RPMI8226 (cell line): ENCODE data around the gene TMEM151A.
"Not testable (repeated sequence)": the region's sequence is repeated elsewhere in the genome, so short reads cannot be mapped to it uniquely, and the experiment has no call there.

Experiments used
- DNase-seq: peaks from one replicate; pipeline ENCODE4 v3.0.0-alpha.2; 2015

The TMEM151A gene

GRCh38 chr11:66310803-66311440 lies 19.2 kb downstream of the TMEM151A start:
- not testable (repeated sequence) for DNase-seq

GRCh38 chr11:66311470-66311964 lies 19.8 kb downstream of the TMEM151A start:
- no peak for DNase-seq

DNA sequence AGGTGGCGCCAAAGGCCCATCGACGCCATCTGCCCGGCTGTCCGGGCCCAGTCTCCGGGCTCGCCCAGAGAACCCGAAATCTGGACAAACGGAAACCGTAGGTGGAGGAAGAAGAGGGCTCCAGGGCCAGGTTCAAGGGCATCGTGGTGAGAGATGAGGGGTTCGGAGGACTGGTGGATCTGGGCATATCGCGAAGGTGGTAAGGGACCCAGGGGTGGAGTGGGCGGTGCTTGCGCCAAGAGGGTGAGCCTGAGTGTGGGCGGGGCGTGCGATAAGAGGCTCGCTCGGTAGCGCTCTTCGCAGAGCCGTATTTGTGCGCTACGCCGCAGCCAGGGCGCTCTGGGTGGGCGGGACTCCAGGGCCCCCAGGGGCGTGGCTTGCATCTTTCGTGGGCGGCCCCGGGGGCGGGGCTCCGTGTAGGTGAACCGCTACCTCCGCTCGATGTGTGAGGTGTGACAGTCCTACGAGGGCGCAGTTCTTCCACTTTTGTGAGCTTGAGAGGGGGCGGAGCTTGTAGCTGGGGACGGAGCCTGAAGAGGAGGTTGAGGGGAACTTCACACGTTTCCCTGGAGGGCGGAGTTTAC lies 20.4 kb downstream of the TMEM151A start:
- DNase-seq: peak; percentile 92

- peak; percentile 100 for DNase-seq
Observed at GRCh38 chr11:66312549-66313320, 21.0 kb downstream of the TMEM151A start.

- no peak for DNase-seq
Observed at GRCh38 chr11:66313321-66314185, 21.9 kb downstream of the TMEM151A start.

- DNase-seq: no peak
Observed at GRCh38 chr11:66314186-66314501, 22.4 kb downstream of the TMEM151A start.

DNA sequence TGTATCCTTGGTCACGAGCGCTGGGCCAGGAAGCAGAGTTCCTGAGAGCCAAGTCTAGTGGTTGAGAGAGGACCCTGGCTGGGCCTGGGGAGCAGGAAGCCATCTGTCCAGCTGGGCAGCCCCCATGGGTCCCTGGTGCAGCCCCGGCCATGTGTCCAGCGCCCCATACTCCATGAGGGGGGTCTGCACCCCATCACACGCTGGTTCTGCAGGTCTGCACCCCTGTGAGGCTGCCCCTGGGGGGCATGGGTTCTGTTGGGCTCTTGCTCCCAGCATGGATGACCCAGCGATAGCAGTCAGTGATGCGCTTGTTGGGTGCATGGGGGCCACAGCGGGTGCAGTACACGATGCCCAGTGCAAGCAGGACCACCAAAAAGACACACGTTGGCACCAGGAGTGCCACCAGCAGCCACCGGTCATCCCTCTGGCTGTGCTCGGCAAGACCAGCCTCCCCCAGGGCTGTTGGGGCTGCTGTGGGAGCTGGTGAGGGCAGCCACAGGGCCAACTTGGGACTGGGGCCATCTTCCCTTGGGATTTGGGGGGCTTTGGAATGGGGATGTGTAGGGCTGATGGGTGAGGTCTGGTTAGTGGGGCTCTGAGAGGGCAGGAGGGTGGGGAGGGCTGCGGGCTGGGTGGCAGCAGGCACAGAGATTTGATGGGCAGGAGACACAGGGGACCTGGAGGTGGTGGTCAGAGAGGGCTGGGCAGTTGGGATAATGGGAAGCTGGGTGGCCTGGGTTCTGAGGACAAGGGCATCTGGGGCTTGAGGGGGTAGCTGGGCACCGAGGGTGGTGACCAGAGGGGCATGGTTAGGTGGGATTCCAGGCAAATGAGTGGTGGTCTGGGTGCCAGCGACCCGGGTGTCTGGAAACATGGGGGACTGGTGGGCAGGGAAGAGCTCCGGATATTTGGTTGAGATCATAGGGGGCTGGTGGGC lies 23.1 kb downstream of the TMEM151A start:
- no peak for DNase-seq

DNA sequence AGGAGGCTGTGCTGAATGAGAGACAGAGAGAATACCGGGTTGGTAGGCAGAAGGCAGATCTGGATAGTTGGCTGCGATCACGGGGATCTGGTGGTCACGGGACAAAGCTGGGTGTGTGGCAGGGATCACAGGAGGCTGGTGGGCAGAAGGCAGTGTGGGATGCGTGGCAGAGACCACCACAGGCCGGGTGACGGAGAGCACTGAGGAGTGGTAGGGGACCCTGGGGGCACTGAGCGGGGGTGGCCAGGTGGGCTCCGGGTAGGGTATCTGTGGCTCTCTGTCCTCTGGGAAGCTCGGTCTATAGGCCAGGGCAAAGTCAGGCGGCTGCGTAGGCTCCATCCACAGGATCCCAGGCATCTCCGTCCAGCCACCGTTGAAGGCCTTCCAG lies 23.8 kb downstream of the TMEM151A start:
- DNase-seq: no peak

- DNase-seq: no peak
Observed at GRCh38 chr11:66315921-66316811, 24.5 kb downstream of the TMEM151A start.

DNA sequence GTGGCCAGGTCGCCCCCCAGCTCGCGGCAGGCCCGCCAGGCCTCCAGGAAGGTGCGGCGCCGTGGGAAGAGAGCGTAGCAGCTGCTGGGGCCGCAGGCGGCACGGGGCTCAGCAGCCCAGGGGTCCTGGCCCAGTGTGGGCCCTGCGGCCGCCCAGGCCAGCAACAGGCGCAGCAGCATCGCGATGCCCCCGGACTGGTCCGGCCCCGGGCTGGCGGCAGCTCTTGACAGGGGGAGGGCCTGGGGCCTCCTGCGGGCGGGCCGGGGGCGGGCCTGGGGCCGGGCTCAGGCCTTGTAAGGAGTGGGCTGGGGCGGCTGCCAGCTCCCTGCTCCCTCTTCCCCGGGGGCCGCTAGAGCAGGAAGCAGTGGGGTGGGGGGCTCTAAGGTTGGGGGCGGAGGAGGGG lies 25.2 kb downstream of the TMEM151A start, which contains the start of gene CD248:
Gene CD248, minus strand, starts transcription at position 196 of the 403 bp plus-strand sequence. Its CDS starts 17 bp downstream, at position 179.
- DNase-seq: no peak

GRCh38 chr11:66317322-66317722 lies 25.6 kb downstream of the TMEM151A start:
- DNase-seq: no peak

DNA sequence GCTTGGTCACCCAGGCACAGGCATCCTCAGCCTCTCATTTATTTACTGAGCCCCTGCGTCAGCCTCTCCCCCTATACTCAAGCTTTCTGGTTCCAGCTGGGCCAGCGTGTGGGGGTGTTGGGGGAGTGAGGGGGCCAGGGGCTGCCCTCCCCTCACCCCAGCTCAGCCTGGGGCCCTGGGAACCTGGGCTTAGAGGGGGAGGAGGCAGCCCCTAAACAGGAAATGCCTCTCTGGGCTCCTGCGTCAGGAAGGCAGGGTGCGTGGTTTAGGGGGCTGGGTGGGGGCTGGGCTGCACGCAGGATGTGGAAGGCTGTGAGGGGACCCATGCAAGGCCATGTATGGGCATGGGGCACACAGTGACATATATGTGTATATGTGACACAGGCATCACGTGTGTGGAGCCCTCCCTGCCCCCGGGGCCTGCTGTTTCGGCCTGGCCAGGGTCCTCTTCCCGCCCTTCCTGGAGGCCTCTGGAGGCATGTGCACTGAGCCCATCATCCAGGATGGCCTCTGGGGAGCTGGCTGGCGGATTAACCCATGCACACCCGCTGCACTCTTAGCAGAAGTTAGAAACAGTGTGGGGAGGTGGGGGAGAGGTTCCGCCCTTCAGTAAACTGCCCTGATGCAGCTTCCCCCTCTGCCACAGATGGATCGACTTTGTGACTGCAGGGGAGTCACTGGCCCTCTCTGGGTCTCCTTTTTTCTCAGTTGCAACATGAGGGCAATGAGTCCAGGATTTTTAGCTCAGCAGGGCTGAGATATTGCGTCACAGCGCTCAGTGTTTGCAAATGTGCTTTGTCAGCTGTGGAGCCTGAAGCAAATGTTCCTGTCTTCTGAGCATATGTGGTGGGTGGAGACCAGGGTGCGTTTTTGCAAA lies 26.3 kb downstream of the TMEM151A start:
- peak; percentile 79 for DNase-seq

DNA sequence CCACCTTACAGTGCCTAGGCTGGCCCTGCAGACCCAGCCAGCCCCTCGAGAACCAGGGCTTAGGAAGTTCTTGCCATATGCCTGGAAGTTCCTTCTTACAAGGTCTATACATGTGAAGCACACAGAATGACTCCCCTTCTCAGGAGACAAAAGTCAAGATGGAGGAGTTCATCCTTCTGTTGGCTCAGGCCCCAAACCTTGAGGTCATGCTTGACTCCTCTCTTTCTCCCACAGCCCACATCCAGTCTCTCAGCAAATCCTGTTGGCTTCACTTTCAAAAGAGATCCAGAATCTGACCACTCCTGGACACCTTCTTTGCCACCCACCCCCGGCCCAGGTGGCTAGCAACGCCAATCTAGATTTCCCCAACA lies 26.9 kb downstream of the TMEM151A start:
- no peak for DNase-seq

DNA sequence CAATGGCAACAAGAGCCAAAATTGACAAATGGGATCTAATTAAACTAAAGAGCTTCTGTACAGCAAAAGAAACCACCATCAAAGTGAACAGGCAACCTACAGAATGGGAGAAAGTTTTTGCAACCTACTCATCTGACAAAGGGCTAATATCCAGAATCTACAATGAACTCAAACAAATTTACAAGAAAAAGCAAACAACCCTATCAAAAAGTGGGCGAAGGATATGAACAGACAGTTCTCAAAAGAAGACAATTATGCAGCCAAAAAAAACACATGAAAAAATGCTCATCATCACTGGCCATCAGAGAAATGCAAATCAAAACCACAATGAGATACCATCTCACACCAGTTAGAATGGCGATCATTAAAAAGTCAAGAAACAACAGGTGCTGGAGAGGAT lies 28.6 kb downstream of the TMEM151A start:
- not testable (repeated sequence) for DNase-seq

GRCh38 chr11:66320748-66321147 lies 29.1 kb downstream of the TMEM151A start:
- not testable (repeated sequence) for DNase-seq

- DNase-seq: no peak
Observed at GRCh38 chr11:66321606-66322005, 29.9 kb downstream of the TMEM151A start.

DNA sequence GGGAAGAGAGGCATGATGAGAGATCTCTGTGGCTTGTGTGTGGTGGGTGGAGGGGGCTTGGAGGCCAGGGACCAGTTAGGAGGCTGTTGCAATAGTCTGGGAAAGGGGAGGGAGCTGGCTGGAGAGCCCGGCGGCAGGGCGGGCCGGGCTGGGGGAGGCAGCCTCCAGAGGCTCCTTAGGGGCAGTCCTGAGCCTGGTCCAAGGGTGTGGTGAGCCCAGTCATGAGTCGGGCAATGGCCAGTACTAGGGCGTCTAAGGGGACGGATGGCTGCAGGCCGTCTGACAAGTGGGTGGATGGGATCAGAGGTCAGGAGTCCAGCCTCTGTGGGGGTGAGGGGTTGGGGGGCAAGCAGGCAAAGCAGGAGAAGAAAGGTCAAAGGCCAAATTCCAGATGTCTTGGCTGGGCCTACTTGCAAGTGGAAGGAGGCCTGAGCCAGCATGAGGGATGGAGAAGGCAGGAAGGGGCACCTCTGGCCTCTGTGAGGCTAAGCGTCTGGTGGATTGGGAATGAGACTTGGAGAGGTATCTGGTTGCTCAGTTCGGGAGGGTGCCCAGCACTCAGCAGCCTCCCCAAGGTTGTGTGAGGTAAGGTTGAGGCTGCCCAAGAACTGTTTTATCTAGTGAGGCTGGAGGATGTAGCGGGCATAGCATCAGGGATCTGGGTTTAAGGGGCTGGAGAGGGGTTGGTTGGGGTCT lies 31.2 kb downstream of the TMEM151A start:
- no peak for DNase-seq

DNA sequence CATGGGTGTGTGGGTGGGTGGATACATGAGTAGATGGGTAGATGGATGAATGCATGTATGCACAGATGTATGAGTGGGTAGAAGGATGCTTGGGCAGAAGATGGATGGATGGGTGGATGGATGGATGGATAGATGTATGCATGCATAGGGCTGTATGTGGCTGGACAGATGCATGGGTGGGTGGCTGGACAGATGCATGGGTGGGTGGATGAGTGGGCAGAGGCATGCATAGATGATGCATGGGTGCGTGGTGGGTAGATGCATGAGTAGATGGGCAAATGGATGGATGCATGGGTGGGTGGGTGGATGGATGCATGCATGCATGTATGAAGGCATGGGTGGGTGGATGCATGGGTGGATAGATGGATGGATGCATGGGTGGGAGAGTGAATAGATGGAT lies 32.0 kb downstream of the TMEM151A start:
- DNase-seq: no peak

DNA sequence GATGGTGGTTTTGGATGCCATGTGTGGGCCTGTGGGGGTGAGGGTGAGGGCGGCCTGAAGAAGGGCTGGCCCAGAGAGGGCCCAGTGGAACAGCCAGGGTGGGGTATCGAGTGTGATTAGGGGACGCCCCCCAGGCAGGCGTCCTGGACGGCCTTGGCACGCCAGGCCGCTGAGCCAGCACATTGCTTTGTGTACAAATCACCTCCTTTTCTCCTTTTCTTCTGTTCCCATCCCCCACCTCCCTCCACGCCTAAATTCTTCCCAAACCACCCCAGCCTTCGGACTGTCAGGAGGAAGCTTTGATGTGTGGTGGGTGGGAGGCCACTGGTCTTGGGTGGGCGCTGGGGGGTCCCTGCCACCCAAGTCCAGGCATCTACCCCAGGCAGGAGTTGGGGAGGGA lies 33.0 kb downstream of the TMEM151A start:
- no peak for DNase-seq
